D341Med (cell line): ENCODE measurements around the gene PIAS2.
A peak's percentile ranks its signal among the peaks of the same experiment; 100 is the strongest.

Source experiments
- DNase-seq: peaks from one replicate; pipeline ENCODE4 v3.0.0; 2012; ENCODE audit warnings: low spot score

PIAS2 gene

GRCh38 chr18:46761059-46761769, 156.1 kb downstream of the PIAS2 start:
- no peak for DNase-seq

DNA sequence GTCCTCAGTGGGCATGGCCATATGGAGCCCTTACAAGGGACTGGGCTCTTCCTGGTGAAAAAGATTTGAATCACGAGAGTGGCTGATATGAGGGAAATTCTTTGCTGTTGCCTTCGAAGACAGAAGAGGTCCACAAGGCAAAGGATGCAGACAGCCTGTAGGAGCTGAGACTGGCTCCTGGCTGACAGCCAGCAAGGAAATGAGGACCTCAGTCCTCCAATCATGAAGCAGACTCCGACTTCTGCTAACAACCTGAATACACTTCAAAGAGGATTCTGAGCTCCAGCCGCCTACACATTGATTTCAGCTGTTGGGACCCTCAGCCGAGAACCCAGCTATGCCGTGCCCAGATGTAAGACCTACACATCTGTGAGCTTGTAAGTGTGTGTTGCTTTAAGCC, 157.4 kb downstream of the PIAS2 start:
- no peak for DNase-seq

- peak; percentile 81 for DNase-seq
Observed at GRCh38 chr18:46756559-46757201, 160.6 kb downstream of the PIAS2 start, which contains the start of gene ST8SIA5. ST8SIA5 (minus strand) TSS chr18:46757053; CDS start chr18:46756508, 545 bp downstream.

DNA sequence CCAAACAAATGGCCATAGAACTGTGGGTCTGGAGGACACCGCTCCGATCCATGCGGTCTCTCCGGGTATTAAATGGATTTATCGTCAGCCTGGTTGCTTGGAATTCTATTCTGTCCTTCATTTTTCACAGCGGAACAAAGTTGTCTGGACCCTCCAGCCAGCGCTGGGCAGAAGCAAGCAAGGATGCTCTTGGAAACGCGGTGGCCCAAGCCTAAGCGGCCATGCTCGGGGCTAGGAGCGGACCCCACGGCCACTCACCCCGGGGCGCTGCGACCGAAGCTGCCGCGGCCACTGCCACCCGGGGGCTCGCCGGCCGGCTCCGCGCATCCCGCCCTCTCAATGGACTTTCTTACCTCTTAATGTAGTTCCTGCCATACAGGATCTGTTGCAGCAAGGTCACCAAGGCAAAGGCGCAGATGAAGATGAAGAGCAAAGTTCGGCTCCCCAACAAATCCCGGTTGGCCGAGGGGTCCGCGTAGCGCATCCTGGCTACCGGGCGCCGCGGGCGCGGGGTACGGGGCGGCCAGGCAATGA, 161.2 kb downstream of the PIAS2 start:
- peak; percentile 65 for DNase-seq

DNA sequence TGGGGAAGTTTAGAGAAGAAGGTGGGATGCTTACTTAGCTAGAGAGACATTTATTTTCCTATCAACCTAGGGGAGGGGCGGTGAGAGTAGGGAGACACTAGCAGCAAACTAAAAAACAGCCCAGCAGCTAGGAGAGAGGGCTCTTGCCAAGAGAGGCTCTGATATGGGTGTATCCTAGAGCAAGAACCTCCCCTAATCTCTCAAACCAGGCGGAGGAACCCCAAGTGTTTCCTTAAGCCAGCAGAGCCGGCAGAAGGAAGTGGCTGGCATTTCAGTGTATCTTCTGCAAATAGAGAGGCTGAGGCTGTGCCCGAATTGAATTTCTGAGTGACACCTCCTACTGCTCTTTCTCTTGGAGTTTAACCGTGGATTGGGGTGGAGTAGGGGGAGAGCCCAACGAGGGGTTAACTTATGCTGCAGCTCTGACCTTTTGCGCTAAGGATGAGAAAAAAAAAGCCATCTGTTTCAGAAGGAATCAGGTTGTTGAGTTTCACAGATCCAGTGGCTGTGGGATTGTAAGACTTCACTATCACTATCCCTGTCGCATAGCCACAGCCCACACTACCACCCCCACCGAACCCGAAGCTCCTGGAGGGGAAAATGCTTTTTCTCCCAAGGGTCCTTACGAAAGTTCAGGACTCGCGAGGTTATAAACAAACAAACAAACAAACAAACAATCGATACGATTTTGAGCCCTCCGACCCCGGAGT, 161.8 kb downstream of the PIAS2 start:
- DNase-seq: no peak

GRCh38 chr18:46754661-46755292, 162.5 kb downstream of the PIAS2 start:
- DNase-seq: peak; percentile 43

DNA sequence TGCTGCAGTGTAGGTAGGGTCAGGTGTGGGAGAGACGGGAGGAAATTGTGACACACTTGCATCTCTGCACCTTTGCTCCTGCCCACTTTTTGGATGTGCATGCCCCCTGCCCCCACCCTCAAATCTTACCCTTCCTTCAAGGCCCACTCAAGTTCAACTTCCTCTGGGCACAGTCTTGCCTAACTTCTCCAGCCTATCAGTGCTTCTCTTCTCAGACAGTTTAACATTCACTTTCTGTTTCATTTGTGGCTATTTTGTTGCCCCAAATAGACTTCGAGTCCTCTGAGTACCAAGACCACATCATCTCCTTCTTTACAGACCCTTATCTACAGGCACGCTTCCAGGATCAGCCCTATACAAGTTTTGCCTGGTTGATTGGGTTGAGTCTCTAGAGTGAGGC, 163.1 kb downstream of the PIAS2 start:
- DNase-seq: no peak
